Stimulated activated memory B cell treated with anti-CD40 and anti-IgM and Interleukin-4, amounts not matched to agents 10 μg/mL and 1 μg/mL and 100 μg/mL, for 72 hours (primary cell): ENCODE measurements around the gene POU6F2.

Experiments used
- ATAC-seq: fragments of 150-1000 bp; cut with Tn5 transposase; 2 replicates; pipeline ENCODE4 v1.10.0; 2021
- H3K27ac Mint-ChIP-seq: one replicate; pipeline ENCODE4 v1.8.0; 2022; ENCODE audit warnings: mild to moderate bottlenecking, mixed read lengths
- H3K27me3 Mint-ChIP-seq: one replicate; pipeline ENCODE4 v1.8.0; 2022; ENCODE audit warnings: mixed read lengths
- H3K36me3 Mint-ChIP-seq: one replicate; pipeline ENCODE4 v1.8.0; 2022; ENCODE audit warnings: mixed read lengths
- H3K4me1 Mint-ChIP-seq: one replicate; pipeline ENCODE4 v1.8.0; 2022; ENCODE audit warnings: mixed read lengths
- H3K4me3 Mint-ChIP-seq: one replicate; pipeline ENCODE4 v1.8.0; 2022; ENCODE audit warnings: mild to moderate bottlenecking, moderate library complexity, mixed read lengths
- H3K9me3 Mint-ChIP-seq: one replicate; pipeline ENCODE4 v1.8.0; 2022; ENCODE audit warnings: mixed read lengths

Gene POU6F2

GRCh38 chr7:39501358-39501757 lies 523.6 kb downstream of the POU6F2 start:
- Mint-ChIP-seq H3K27ac (no peak overlapping the region), H3K4me3 (no peak overlapping the region), H3K9me3 (no peaks in the 10 kb centered on the region), H3K27me3 (peaks cover 26% of the 10 kb centered on the region), H3K36me3 (no peaks in the 10 kb centered on the region), H3K4me1 (no peaks in the 10 kb centered on the region)
- ATAC-seq, result no peak

- no peak for ATAC-seq
- H3K27ac Mint-ChIP-seq, result no peak overlapping the region
- H3K4me1 Mint-ChIP-seq, result peaks cover 7% of the 10 kb centered on the region
- no peak overlapping the region for H3K4me3 Mint-ChIP-seq
- no peaks in the 10 kb centered on the region for H3K36me3 Mint-ChIP-seq
- peaks cover 2% of the 10 kb centered on the region for H3K9me3 Mint-ChIP-seq
- H3K27me3 Mint-ChIP-seq, result peaks cover 11% of the 10 kb centered on the region
These were observed 527.3 kb downstream of the POU6F2 start for GRCh38 chr7:39504963-39505362.

GRCh38 chr7:39507866-39508551 lies 530.3 kb downstream of the POU6F2 start:
- no peak overlapping the region for H3K27ac Mint-ChIP-seq
- peaks cover 8% of the 10 kb centered on the region for H3K27me3 Mint-ChIP-seq
- no peaks in the 10 kb centered on the region for H3K36me3 Mint-ChIP-seq
- H3K9me3 Mint-ChIP-seq, result peaks cover 2% of the 10 kb centered on the region
- peak; percentile 78 for ATAC-seq
- H3K4me3 Mint-ChIP-seq, result no peak overlapping the region
- peaks cover 7% of the 10 kb centered on the region for H3K4me1 Mint-ChIP-seq

- no peaks in the 10 kb centered on the region for H3K36me3 Mint-ChIP-seq
- H3K27ac Mint-ChIP-seq, result no peak overlapping the region
- H3K9me3 Mint-ChIP-seq, result peaks cover 2% of the 10 kb centered on the region
- H3K27me3 Mint-ChIP-seq, result peaks cover 8% of the 10 kb centered on the region
- no peak overlapping the region for H3K4me3 Mint-ChIP-seq
- no peak for ATAC-seq
- peaks cover 7% of the 10 kb centered on the region for H3K4me1 Mint-ChIP-seq
These were observed 531.7 kb downstream of the POU6F2 start for GRCh38 chr7:39509436-39509835.

- peaks cover 7% of the 10 kb centered on the region for H3K4me1 Mint-ChIP-seq
- H3K27ac Mint-ChIP-seq, result no peak overlapping the region
- H3K9me3 Mint-ChIP-seq, result peaks cover 2% of the 10 kb centered on the region
- H3K36me3 Mint-ChIP-seq, result no peaks in the 10 kb centered on the region
- ATAC-seq, result no peak
- peaks cover 8% of the 10 kb centered on the region for H3K27me3 Mint-ChIP-seq
- H3K4me3 Mint-ChIP-seq, result no peak overlapping the region
These were observed 532.2 kb downstream of the POU6F2 start for GRCh38 chr7:39509912-39510311.

- Mint-ChIP-seq H3K4me1 (peaks cover 7% of the 10 kb centered on the region), H3K9me3 (peaks cover 2% of the 10 kb centered on the region), H3K27me3 (peaks cover 12% of the 10 kb centered on the region), H3K4me3 (no peak overlapping the region), H3K36me3 (no peaks in the 10 kb centered on the region), H3K27ac (no peak overlapping the region)
- no peak for ATAC-seq
These were observed 533.2 kb downstream of the POU6F2 start for GRCh38 chr7:39510864-39511354.

- Mint-ChIP-seq H3K4me1 (no peaks in the 10 kb centered on the region), H3K4me3 (no peak overlapping the region)
These were observed 538.0 kb downstream of the POU6F2 start for GRCh38 chr7:39515534-39516228.

GRCh38 chr7:39516498-39516897 lies 538.8 kb downstream of the POU6F2 start:
- ATAC-seq, result no peak
- no peaks in the 10 kb centered on the region for H3K4me1 Mint-ChIP-seq

More at GRCh38 chr7:39515534-39516228, 538.0 kb downstream of the POU6F2 start:
- Mint-ChIP-seq H3K9me3 (no peaks in the 10 kb centered on the region), H3K36me3 (no peaks in the 10 kb centered on the region), H3K27ac (no peak overlapping the region), H3K27me3 (peaks cover 12% of the 10 kb centered on the region)
- ATAC-seq, result no peak

GRCh38 chr7:39517240-39517639 lies 539.5 kb downstream of the POU6F2 start:
- no peak overlapping the region for H3K27ac Mint-ChIP-seq
- peaks cover 20% of the 10 kb centered on the region for H3K27me3 Mint-ChIP-seq
- ATAC-seq, result no peak
- H3K9me3 Mint-ChIP-seq, result no peaks in the 10 kb centered on the region
- H3K4me3 Mint-ChIP-seq, result no peak overlapping the region
- no peaks in the 10 kb centered on the region for H3K36me3 Mint-ChIP-seq
- no peaks in the 10 kb centered on the region for H3K4me1 Mint-ChIP-seq

More at GRCh38 chr7:39516498-39516897, 538.8 kb downstream of the POU6F2 start:
- Mint-ChIP-seq H3K9me3 (no peaks in the 10 kb centered on the region), H3K27ac (no peak overlapping the region), H3K4me3 (no peak overlapping the region), H3K36me3 (no peaks in the 10 kb centered on the region), H3K27me3 (peaks cover 12% of the 10 kb centered on the region)
